Suppressor macrophage (primary cell): ENCODE measurements around the gene GMCL2.
"Not testable (repeated sequence)": the region's sequence is repeated elsewhere in the genome, so short reads cannot be mapped to it uniquely, and the experiment has no call there.

Experiments
- DNase-seq, 4 experiments: peaks; one replicate each; pipeline ENCODE4 v3.0.0-alpha.2; 2020 to 2022
- total RNA-seq, 17 experiments: gene quantifications; one replicate each; lab custom pipeline; 2026; ENCODE audit warnings: mixed read lengths in 6 of 17, inconsistent platforms in 3 of 17; lab: John Stamatoyannopoulos, UW

GMCL2 gene
- total RNA-seq, result 0 to 1.1 (median 0) reads per million in 17 experiments

GRCh38 chr5:178187014-178187413 lies at the start of gene GMCL2:
GMCL2 (minus strand) TSS chr5:178187371; CDS start chr5:178187299, 72 bp downstream.
- DNase-seq, result no peak

- DNase-seq, result peak; percentile 85 to 93 (median 88)
Observed at GRCh38 chr5:178236679-178237078, 49.5 kb upstream of the GMCL2 start.

GRCh38 chr5:178236126-178236525 lies 49.0 kb upstream of the GMCL2 start:
- no peak for DNase-seq

- DNase-seq, result peak; percentile 33 to 52 (median 44)
Observed at GRCh38 chr5:178235588-178235974, 48.4 kb upstream of the GMCL2 start.

GRCh38 chr5:178234750-178235587 lies 47.8 kb upstream of the GMCL2 start:
- DNase-seq, result peak; percentile 75 to 88 (median 82)

GRCh38 chr5:178234121-178234749 lies 47.1 kb upstream of the GMCL2 start:
- peak in 1 of 4 experiments; percentile 11 for DNase-seq

- DNase-seq, result peak in 1 of 4 experiments; percentile 9
Observed at GRCh38 chr5:178232920-178233429, 45.8 kb upstream of the GMCL2 start.

- DNase-seq, result peak; percentile 79 to 91 (median 82)
Observed at GRCh38 chr5:178232124-178232919, 45.2 kb upstream of the GMCL2 start, which contains the start of gene PHYKPL. PHYKPL (minus strand) TSS chr5:178232802; CDS start chr5:178232550, 252 bp downstream.

- no peak for DNase-seq
Observed at GRCh38 chr5:178231539-178232123, 44.5 kb upstream of the GMCL2 start.

GRCh38 chr5:178230879-178231538 lies 43.8 kb upstream of the GMCL2 start:
- peak; percentile 44 to 68 (median 56) for DNase-seq

- DNase-seq, result no peak
Observed at GRCh38 chr5:178229861-178230260, 42.7 kb upstream of the GMCL2 start.

- not testable (repeated sequence) for DNase-seq
Observed at GRCh38 chr5:178229111-178229510, 41.9 kb upstream of the GMCL2 start.

- DNase-seq, result no peak
Observed at GRCh38 chr5:178228609-178229008, 41.4 kb upstream of the GMCL2 start.

GRCh38 chr5:178227929-178228328 lies 40.8 kb upstream of the GMCL2 start:
- DNase-seq, result no peak

- no peak for DNase-seq
Observed at GRCh38 chr5:178227138-178227659, 40.0 kb upstream of the GMCL2 start.

- DNase-seq, result no peak
Observed at GRCh38 chr5:178225174-178225573, 38.0 kb upstream of the GMCL2 start.

- no peak for DNase-seq
Observed at GRCh38 chr5:178224403-178224802, 37.2 kb upstream of the GMCL2 start.

GRCh38 chr5:178223828-178224335 lies 36.7 kb upstream of the GMCL2 start:
- no peak for DNase-seq

- no peak for DNase-seq
Observed at GRCh38 chr5:178223196-178223773, 36.1 kb upstream of the GMCL2 start.

GRCh38 chr5:178222292-178222691 lies 35.1 kb upstream of the GMCL2 start:
- DNase-seq, result no peak

GRCh38 chr5:178221853-178222252 lies 34.7 kb upstream of the GMCL2 start:
- DNase-seq, result no peak
